HG03159 (cell line): Measurements from ENCODE around the gene ZNF785.
A peak's percentile ranks its signal among the peaks of the same experiment; 100 is the strongest.
"Not testable (repeated sequence)": the region's sequence is repeated elsewhere in the genome, so short reads cannot be mapped to it uniquely, and the experiment has no call there.

Experiments used
- ATAC-seq: cut with Tn5 transposase; IDR thresholded peaks from one replicate; pipeline ENCODE4 v1.9.1; 2021; ENCODE audit warnings: mild to moderate bottlenecking, moderate library complexity; ENCODE audit not compliant: unreplicated experiment

The ZNF785 gene

GRCh38 chr16:30603945-30604315 lies 18.4 kb upstream of the ZNF785 start:
- ATAC-seq = no peak

- ATAC-seq = no peak
Observed at GRCh38 chr16:30602616-30603277, 17.2 kb upstream of the ZNF785 start.

GRCh38 chr16:30601966-30602365 lies 16.5 kb upstream of the ZNF785 start:
- no peak for ATAC-seq

GRCh38 chr16:30600929-30601328 lies 15.4 kb upstream of the ZNF785 start:
- no peak for ATAC-seq

GRCh38 chr16:30600215-30600614 lies 14.7 kb upstream of the ZNF785 start:
- no peak for ATAC-seq

- no peak for ATAC-seq
Observed at GRCh38 chr16:30592871-30593270, 7.4 kb upstream of the ZNF785 start.

- not testable (repeated sequence) for ATAC-seq
Observed at GRCh38 chr16:30590869-30591268, 5.4 kb upstream of the ZNF785 start.

GRCh38 chr16:30589582-30589981 lies 4.1 kb upstream of the ZNF785 start:
- ATAC-seq = not testable (repeated sequence)

GRCh38 chr16:30588651-30589050 lies 3.2 kb upstream of the ZNF785 start:
- ATAC-seq = no peak

- peak; percentile 16 for ATAC-seq
Observed at GRCh38 chr16:30585022-30585399, 486 bp downstream of the ZNF785 start.

- no peak for ATAC-seq
Observed at GRCh38 chr16:30582611-30583340, 2.7 kb downstream of the ZNF785 start.

- no peak for ATAC-seq
Observed at GRCh38 chr16:30581457-30581856, 4.0 kb downstream of the ZNF785 start.

- ATAC-seq = no peak
Observed at GRCh38 chr16:30574678-30575077, 10.8 kb downstream of the ZNF785 start.

- peak; percentile 75 for ATAC-seq
Observed at GRCh38 chr16:30571445-30572322, 13.8 kb downstream of the ZNF785 start, which contains the start of gene ZNF688. Gene ZNF688, minus strand, starts transcription at chr16:30571714. Its CDS starts 85 bp downstream, at chr16:30571629.

GRCh38 chr16:30570636-30571444 lies 14.7 kb downstream of the ZNF785 start:
- no peak for ATAC-seq

- ATAC-seq = no peak
Observed at GRCh38 chr16:30569746-30570635, 15.5 kb downstream of the ZNF785 start.

GRCh38 chr16:30569281-30569680 lies 16.2 kb downstream of the ZNF785 start:
- ATAC-seq = no peak

GRCh38 chr16:30567991-30568638 lies 17.4 kb downstream of the ZNF785 start:
- peak; percentile 38 for ATAC-seq
